ENCODE data around the gene NHERF2. TPM values are rescaled to one million over a fixed set of nuclear protein-coding genes. Genes with fewer than 3 reads are reported as not detected.

The NHERF2 gene
- total RNA-seq, 2 experiments from 2014 or later = 2.4 to 3.7 TPM

GRCh38 chr16:2087748-2088631, 61.3 kb downstream of the NHERF2 start:
- Mint-ChIP-seq H3K27ac (no peak overlapping the region), H3K9me3 (no peaks in the 10 kb centered on the region), H3K4me3 (no peak overlapping the region), H3K27me3 (no peaks in the 10 kb centered on the region), H3K36me3 (peaks cover 6% of the 10 kb centered on the region), H3K4me1 (peaks cover 2% of the 10 kb centered on the region)
- no peak for DNase-seq

Other genes with a start within 250 kb of the NHERF2 start
- gene SPSB3, start 244.3 kb upstream of the NHERF2 start, total RNA-seq = 10 to 100 TPM; 12.3 to 12.8 TPM
- gene NUBP2, start 243.9 kb upstream of the NHERF2 start, total RNA-seq = 10 to 100 TPM; 63.6 to 64.2 TPM
- not detected for gene IGFALS, start 233.2 kb upstream of the NHERF2 start, total RNA-seq
- gene HAGH, start 200.1 kb upstream of the NHERF2 start, total RNA-seq = 10 to 100 TPM; 22.6 to 23.9 TPM
- 10 to 100 TPM; 17.9 to 20.1 TPM for gene FAHD1, start 199.7 kb upstream of the NHERF2 start, total RNA-seq
- gene MEIOB, start 154.7 kb upstream of the NHERF2 start, total RNA-seq = under 1 TPM in 1 of 2 experiments, not detected in 1; 0.27 TPM
- gene HS3ST6, start 108.5 kb upstream of the NHERF2 start, total RNA-seq = not detected
- 10 to 100 TPM; 21.3 to 22.4 TPM for gene MSRB1, start 83.7 kb upstream of the NHERF2 start, total RNA-seq
- gene RPL3L, start 72.2 kb upstream of the NHERF2 start, total RNA-seq = not detected
- 100 to 1,000 TPM; 138 to 141 TPM for gene NDUFB10, start 67.4 kb upstream of the NHERF2 start, total RNA-seq
- 1,000 to 10,000 TPM; 5,183 to 5,266 TPM for gene RPS2, start 62.1 kb upstream of the NHERF2 start, total RNA-seq
- gene RNF151, start 60.0 kb upstream of the NHERF2 start, total RNA-seq = not detected
- gene TBL3, start 54.8 kb upstream of the NHERF2 start, total RNA-seq = 10 to 100 TPM; 66.3 to 72.6 TPM
- under 1 TPM in 1 of 2 experiments, not detected in 1; 0.35 TPM for gene NOXO1, start 45.4 kb upstream of the NHERF2 start, total RNA-seq
- 10 to 100 TPM; 27.3 to 29.5 TPM for gene GFER, start 42.7 kb upstream of the NHERF2 start, total RNA-seq
- gene SYNGR3, start 36.9 kb upstream of the NHERF2 start, total RNA-seq = 1 to 10 TPM; 2.0 to 3.5 TPM
- 10 to 100 TPM; 98.3 to 99.8 TPM for gene ZNF598, start 17.1 kb upstream of the NHERF2 start, total RNA-seq
- 10 to 100 TPM; 29.1 to 34.2 TPM for gene NPW, start 7.1 kb upstream of the NHERF2 start, total RNA-seq
- 10 to 100 TPM; 30.6 to 32.0 TPM for gene NTHL1, start 20.9 kb downstream of the NHERF2 start, total RNA-seq
- 10 to 100 TPM; 52.3 to 57.5 TPM for gene TSC2, start 21.1 kb downstream of the NHERF2 start, total RNA-seq
- gene PKD1, start 109.0 kb downstream of the NHERF2 start, total RNA-seq = 10 to 100 TPM; 52.6 to 54.5 TPM
- gene RAB26, start 121.7 kb downstream of the NHERF2 start, total RNA-seq = under 1 TPM; 0.26 to 0.35 TPM
- gene TRAF7, start 128.9 kb downstream of the NHERF2 start, total RNA-seq = 10 to 100 TPM; 86.4 to 89.2 TPM
- 1 to 10 TPM; 1.8 to 3.4 TPM for gene CASKIN1, start 169.7 kb downstream of the NHERF2 start, total RNA-seq
- 10 to 100 TPM; 89.5 to 92.3 TPM for gene MLST8, start 178.6 kb downstream of the NHERF2 start, total RNA-seq
- 1 to 10 TPM; 2.3 to 6.4 TPM for gene BRICD5, start 184.0 kb downstream of the NHERF2 start, total RNA-seq
- 10 to 100 TPM; 24.2 to 24.5 TPM for gene PGP, start 187.9 kb downstream of the NHERF2 start, total RNA-seq
- gene E4F1, start 196.7 kb downstream of the NHERF2 start, total RNA-seq = 10 to 100 TPM; 23.0 to 24.1 TPM
- under 1 TPM; 0.87 to 0.92 TPM for gene DNASE1L2, start 209.5 kb downstream of the NHERF2 start, total RNA-seq
- gene ECI1, start 224.7 kb downstream of the NHERF2 start, total RNA-seq = 10 to 100 TPM; 27.5 to 30.0 TPM
- 100 to 1,000 TPM; 403 to 415 TPM for gene RNPS1, start 241.2 kb downstream of the NHERF2 start, total RNA-seq